SK-N-MC (cell line): Measurements from ENCODE around the gene RBM19.

Experiments used
- EZH2 ChIP-seq: fragments of 200-600 bp; sonication (generic); IDR thresholded peaks from one replicate; pipeline ENCODE4 v1.6.1; 2017; ENCODE audit warnings: antibody characterized with exemption
- POLR2AphosphoS5 ChIP-seq: IDR thresholded peaks from 2 replicates; pipeline ENCODE4 v1.6.1; 2012; ENCODE audit warnings: mild to moderate bottlenecking, low read depth, low read length, borderline replicate concordance

DNA sequence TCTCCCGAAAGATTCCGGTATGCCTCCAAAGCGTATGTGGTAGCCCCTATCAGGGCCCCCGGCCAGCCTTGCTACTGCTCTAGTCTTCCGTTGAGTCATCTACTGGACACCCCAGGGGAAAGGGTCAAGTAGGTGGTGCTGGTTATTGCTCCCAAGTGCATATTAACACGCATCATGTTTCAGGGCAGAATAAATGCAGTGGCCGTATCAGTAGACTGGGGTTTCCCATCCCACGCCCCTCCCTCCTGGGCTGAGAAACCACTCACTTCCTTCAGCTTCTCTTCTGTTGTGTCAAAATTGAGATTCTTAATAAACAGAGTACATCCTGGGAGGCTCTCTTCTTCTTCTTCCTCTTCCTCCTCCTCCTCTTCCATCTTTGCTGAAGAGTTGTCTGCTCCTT lies 39.3 kb downstream of the RBM19 start:
- TF ChIP-seq EZH2 (no peak), POLR2AphosphoS5 (no peak)
